Nucleus accumbens (tissue), 56 donors: ENCODE measurements around the gene GPSM1.

Experiments used
- DNase-seq, 56 donors: peaks; one replicate each; lab custom pipeline; 2025; lab: John Stamatoyannopoulos, UW

GPSM1 gene

DNA sequence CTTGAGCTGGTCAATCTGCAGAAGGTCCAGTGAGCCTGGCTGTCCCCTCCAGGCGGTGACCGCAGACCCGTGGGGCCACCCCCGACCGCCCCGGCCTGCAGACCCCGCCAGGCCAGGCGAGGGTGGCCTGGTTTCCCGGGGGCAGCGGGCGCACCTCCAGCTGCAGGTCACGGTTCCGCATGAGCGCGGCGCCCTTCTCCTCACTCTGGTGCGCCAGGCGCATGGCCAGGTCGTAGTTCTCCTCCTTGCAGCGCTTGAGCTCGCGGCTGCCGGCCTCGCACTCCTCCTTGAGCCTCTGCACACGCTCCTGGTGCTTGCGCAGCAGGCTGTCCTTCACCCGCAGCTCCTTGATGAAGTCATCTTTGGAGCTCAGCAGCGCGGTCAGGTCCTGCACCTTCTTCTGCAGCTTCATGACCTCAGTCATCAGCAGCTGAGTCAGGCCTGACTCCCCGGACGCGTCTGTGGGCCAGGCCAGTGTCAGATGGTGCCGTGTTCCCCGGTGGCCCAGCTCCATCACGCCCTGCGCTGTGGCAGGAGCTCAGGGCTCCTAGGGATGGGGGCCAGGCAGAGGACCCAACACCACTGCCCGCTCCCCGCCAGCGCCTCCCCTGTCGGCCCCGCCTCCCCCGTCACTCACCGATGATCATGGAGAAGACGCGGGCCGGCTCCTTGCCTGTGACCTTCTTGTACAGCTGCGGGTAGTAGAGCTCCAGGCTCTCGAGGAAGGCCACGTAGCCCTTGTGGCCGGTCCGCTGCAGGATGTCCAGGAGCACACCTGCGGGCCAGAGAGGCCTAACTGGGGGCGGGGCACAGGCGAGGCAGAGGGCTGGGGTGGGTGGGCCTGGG lies 43.6 kb downstream of the GPSM1 start:
- DNase-seq = no peak

GRCh38 chr9:136371533-136371880 lies 44.2 kb downstream of the GPSM1 start:
- DNase-seq = no peak

DNA sequence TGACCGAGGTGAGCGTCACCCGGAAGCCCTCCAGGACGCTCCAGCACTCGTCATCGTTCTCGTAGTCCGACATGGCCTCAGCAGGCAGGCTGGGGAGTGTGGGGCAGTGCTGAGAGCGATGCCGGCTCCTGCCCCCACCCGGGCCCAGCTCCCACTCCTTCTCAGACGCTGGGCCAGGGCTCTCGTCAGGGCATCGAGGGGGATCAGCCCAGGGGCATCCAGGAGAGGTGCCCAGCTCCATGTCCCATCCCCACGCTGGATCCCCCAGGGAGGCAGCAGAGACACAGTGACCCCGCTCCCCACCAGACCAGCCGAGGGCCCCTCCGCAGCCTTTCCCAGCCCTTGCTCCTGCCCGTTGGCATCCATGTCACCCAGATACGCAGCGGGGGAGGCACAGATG lies 44.7 kb downstream of the GPSM1 start:
- no peak for DNase-seq

GRCh38 chr9:136372561-136373299 lies 45.4 kb downstream of the GPSM1 start:
- peak in 11 of 56 donors; percentile 13 to 59 (median 23) for DNase-seq

- DNase-seq = peak in 11 of 56 donors; percentile 19 to 49 (median 36)
Observed at GRCh38 chr9:136373300-136374182, 46.2 kb downstream of the GPSM1 start, which contains the start of gene CARD9. Gene CARD9, minus strand, starts transcription at chr9:136373669. Its CDS starts 1,591 bp downstream, at chr9:136372078.

DNA sequence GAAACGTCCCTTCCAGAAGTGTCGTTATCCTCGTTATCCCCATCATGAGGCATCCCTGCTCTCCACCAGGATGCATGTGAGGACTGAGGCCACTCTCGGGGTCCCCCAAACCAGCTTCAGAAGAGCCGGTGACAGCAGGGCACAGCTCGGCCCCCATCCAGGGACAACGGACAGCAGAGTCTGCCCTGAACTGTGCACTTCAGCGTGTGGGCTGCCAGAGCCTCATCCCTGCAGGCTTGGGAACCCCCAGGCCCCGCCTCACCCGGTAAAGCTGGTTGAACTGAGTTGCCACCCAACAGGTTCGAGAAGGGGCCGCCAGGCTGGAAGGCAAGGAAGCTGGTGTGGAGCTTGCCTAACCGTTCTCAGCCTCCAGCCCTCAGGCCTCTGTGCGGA lies 46.8 kb downstream of the GPSM1 start:
- no peak for DNase-seq

GRCh38 chr9:136375096-136375495 lies 47.8 kb downstream of the GPSM1 start:
- no peak for DNase-seq

- DNase-seq = no peak
Observed at GRCh38 chr9:136376457-136376856, 49.1 kb downstream of the GPSM1 start.

DNA sequence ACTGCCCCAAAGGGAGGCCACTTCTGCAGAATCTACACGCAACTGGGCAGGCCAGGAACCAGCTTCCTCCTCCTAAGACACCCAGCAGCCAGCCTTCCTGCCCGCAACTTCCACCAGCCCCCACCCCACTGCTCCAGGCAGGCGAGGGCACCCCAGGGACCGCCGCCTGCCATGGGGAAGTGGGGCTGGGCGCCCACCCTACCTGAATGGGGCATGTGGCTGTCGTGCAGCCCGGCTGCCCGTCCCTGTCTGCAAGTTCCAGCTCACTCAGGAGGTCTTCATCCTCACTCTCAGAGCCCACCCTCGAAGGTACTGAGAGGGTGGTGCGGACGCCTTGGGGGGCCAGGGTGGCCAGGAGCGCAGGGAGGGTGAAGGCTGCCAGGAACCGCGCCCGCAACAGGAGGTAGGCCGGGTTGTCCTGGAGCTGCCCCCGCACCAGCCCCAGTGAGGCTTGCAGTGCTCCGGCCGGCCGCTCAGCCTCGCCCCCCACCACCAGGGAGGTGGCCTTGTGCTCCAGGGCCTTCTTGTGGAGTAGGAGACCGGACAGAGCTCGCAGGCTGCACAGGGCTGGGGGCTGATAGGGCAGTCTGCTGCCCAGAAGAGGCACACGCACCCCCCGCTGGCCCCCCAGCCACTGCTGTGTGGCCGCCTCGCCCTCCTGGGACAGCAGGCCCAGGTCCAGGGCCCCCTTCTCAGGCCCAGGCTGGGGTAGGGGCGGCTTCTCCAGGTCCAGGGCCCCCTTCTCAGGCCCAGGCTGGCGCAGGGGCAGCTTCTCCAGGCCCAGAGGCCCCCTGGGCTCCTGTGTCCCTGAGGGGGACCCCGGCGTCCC lies 50.2 kb downstream of the GPSM1 start:
- DNase-seq = peak in 1 of 56 donors; percentile 31

DNA sequence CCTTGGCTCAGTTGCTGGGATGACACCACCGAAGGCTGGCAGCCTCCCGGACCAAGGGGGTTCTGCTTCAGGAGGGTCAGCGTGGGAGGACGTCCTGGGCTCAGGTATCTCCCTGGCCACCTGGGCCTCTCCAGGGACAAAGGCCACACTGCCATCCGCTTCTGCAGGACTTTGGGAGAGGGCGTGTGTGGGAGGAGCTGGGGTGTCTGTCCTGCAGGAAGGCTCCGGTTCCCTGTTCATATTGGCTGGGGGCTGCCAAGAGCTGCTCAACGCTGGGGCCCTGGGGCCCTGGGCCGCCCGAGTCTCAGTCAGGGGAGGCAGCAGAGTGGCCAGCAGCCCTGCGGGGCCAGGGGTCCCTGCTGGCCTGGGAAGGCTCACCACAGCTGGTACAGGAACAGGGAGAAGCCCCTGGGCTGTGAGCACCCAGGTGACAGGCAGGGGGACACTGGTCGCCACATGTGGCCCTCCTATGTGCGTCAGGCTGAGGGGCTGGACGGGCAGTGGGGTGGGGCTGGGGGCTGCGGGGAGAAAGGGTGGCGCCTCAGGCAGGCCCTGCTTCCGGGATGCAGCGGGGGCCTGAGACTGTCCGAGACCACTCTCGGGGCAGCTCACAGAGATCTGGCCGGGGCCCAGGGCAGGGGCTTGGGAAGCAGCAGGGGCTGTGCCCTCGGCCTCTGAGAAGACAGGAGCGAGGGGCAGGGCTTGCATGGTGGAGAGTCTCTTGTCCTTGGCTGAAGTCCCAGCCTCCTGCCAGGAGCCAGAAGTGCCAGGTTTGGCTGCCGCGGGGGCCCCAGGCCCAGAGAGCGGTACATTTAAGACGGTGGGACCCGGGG lies 51.0 kb downstream of the GPSM1 start:
- DNase-seq = no peak

DNA sequence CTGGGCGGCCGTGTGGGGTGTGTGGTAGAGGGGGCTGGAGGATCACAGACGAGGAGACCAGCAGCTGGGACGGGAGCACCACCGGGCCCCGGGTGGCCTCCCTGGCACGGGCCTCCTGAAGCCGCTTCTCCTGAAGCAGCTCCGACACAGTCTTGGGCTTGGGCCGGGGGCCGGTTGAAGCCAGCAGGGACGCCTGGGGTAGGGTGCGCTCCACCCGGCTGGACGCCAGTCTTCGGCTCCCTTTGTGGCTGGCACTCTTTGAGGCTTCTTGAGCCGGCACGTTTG lies 51.6 kb downstream of the GPSM1 start:
- DNase-seq = no peak

DNA sequence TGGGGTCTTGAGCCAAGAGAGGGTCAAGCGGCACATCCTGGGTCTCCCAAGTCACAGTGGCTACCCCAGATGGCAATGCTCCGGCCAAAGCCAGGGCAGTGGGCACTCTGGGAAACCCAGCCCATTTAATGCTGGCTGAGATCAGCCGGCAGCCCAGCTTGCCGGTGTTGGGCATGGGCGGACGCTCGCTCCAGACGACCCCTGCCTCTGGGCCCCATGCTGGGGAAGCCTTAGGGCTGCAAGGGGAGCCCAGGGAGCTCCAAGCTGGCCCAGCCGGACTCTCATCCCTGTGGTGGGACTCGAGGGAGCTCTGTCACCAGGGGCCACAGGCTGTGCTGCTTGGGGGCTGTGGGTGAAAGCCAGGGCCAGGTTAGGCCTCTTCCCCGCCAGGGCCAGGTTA lies 52.1 kb downstream of the GPSM1 start:
- no peak for DNase-seq

DNA sequence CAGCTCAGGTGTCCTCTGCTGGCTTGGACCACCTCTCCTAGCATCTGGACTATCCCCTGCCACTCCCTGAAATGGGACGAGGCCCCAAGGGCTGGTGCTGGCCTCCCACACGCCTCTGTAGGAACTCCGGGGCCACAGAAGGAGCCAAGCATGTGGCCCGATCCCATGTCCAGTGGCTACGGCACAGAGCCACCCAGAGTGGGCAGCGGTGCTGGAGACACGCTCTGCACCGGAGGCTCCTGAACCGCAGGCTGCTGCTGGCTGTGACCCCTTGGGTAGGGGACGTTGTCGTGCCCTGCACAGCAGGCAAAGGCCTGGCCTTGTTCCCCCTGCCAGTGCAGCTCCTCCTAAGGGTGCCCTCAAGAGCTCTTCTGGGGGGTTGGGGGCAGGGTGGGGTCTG lies 52.6 kb downstream of the GPSM1 start:
- no peak for DNase-seq

DNA sequence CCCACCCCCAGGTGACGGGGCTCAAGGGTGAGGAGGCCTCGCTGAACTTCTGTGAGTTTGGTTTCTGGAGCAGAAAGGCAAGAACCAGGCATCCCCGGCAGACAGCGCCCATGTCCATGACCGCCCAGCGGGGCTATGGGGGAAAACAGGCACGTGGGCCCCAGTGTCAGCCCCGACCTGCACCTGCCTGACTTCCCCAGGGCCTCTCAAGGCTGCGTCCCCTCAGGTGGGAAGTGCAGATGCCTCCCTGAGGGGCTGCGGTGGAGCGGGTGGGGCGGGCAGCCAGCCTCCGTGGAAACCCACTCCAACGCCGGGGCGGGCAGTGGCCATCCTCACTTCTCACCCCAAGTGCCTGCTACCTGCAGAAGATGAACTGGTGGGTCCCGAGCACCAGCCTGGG lies 53.0 kb downstream of the GPSM1 start:
- DNase-seq = no peak

DNA sequence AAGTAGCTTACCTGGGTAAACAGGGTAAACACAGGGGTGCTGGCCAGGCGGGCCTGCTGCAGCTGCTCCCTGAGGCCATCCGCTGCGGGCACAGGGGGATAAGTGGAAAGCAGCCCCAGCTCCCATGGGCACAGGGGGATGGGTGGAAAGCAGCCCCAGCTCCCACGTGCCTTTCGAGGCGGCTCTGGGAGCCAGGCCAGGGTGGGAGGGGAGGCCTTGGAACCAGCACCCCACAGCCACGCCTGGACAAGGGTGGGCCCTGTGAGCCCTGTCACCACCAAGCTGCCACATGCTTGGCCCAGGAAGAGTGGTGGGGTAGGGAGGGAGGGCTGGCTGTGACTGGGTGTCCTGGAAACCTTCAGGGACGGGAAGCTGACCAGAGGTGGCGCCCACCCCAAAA lies 54.0 kb downstream of the GPSM1 start:
- peak in 11 of 56 donors; percentile 12 to 54 (median 25) for DNase-seq

DNA sequence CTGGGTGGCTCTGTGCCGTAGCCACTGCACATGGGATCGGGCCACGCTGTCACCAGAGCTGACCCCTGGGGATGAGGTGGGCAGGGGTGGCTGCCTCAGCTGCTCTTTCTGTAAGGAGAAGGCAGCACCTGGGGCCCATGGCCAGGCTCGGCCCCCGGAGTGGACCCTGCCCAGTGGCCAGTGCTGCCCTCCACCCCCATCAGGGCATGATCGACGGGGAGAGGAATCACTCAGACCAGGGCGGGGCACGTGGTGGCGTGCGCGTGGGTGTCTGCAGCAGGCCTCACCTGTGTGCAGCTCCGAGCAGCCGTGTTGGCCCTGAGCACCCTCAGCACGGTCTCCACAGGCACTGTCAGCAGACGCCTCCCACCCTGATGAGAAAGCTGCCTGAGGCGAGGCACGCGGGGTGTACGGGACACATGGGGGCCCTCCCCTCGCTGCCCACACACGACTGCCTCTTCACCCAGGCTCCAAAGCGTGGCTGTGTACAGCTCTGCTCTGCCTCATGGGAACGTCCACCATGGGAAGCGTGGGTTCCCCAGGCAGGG lies 54.7 kb downstream of the GPSM1 start:
- DNase-seq = peak in 26 of 56 donors; percentile 16 to 80 (median 48)

DNA sequence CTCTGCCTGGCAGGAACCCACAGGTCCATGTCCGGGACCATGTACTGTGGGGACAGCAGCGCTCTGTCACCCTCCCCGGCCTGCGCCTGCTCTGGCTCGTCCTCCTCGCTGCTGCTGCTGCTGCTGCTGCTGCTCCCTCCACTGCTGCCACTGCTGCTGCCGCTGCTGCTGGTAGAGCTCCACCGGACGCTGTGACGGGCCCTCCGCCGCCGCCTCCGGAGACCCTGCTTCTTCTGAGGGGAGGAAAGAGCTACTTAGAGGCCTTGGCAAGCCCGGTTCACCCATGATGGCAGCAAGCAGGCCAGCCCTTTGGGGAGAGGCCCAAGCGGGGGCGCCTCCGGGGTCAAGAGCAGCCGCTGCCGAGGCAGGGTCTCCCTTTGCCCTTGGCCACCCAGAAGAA lies 56.1 kb downstream of the GPSM1 start:
- DNase-seq = no peak

- DNase-seq = no peak
Observed at GRCh38 chr9:136385015-136385414, 57.7 kb downstream of the GPSM1 start.

DNA sequence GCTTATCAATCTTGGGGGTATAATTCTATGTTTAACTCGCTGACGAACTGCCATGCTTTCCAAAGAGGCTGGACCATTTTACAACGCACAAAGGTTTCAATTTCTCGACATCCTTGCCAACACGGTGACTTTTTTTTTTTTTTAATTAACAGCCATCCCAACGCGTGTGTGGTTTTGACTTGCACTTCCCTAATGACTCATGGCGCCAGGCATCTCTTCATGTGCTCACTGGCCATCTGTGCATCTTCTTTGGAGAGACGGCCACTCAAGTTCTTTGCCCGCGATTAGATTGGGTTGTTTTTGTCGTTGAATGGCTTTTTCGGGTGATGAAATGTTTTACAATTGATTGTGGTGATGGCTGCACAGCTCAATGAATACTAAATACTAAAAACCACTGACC lies 58.7 kb downstream of the GPSM1 start:
- no peak for DNase-seq
